GM12873 (cell line): ENCODE results near the gene SETD7.

Experiments
- CTCF ChIP-seq: IDR thresholded peaks from 2 replicates; pipeline ENCODE4 v1.5.1; 2012; ENCODE audit warnings: low read depth, mild to moderate bottlenecking, moderate library complexity, low read length, control low read depth; ENCODE audit not compliant: insufficient read depth; ENCODE audit errors: missing control alignments

SETD7 gene

GRCh38 chr4:139460565-139460964 lies 95.5 kb downstream of the SETD7 start:
- no peak for TF ChIP-seq CTCF

- no peak for TF ChIP-seq CTCF
Measured at GRCh38 chr4:139458999-139459398, 97.0 kb downstream of the SETD7 start.

GRCh38 chr4:139458543-139458942 lies 97.5 kb downstream of the SETD7 start:
- TF ChIP-seq CTCF = no peak

- TF ChIP-seq CTCF = no peak
Measured at GRCh38 chr4:139457318-139457717, 98.7 kb downstream of the SETD7 start.

GRCh38 chr4:139455126-139455538 lies 100.9 kb downstream of the SETD7 start:
- TF ChIP-seq CTCF = no peak

- TF ChIP-seq CTCF = no peak
Measured at GRCh38 chr4:139454111-139455045, 101.6 kb downstream of the SETD7 start, which contains the start of gene RAB33B. Gene RAB33B (plus strand): TSS chr4:139454121. CDS start chr4:139454196, 75 bp downstream.

- peak; percentile 19 for TF ChIP-seq CTCF
Measured at GRCh38 chr4:139453371-139454110, 102.5 kb downstream of the SETD7 start.
